Activated CD8-positive, alpha-beta T cell treated with anti-CD3 and anti-CD28 coated beads, Interleukin-2, amount 10 ng/mL, durations not matched to agents 7 days and 5 days (primary cell): ENCODE results near the gene SPPL2C. TPM values are rescaled to one million over a fixed set of nuclear protein-coding genes. Genes with fewer than 3 reads are reported as not detected.

Source experiments
- ATAC-seq: fragments of 150-1000 bp; cut with Tn5 transposase; one replicate; pipeline ENCODE4 v1.10.0; 2021; ENCODE audit warnings: moderate library complexity
- CTCF ChIA-PET: fragments of 350-600 bp; sonication (Branson Sonifier 250); formaldehyde crosslinking; loops from one replicate; lab custom pipeline; 2021; ENCODE audit warnings: antibody characterized with exemption; lab: Charles Lee
- POLR2A ChIA-PET: fragments of 350-600 bp; sonication (Branson Sonifier 250); formaldehyde crosslinking; loops from one replicate; lab custom pipeline; 2021; ENCODE audit warnings: antibody characterized with exemption; lab: Charles Lee
- DNase-seq: peaks from one replicate; pipeline ENCODE4 v3.0.0-alpha.2; 2020
- H3K27ac Mint-ChIP-seq: one replicate; pipeline ENCODE4 v1.8.0; 2021; ENCODE audit warnings: mild to moderate bottlenecking, mixed read lengths
- H3K27me3 Mint-ChIP-seq: one replicate; pipeline ENCODE4 v1.8.0; 2021; ENCODE audit warnings: low read depth, mixed read lengths
- H3K36me3 Mint-ChIP-seq: one replicate; pipeline ENCODE4 v1.8.0; 2021; ENCODE audit warnings: low read depth, mixed read lengths
- H3K4me1 Mint-ChIP-seq: one replicate; pipeline ENCODE4 v1.8.0; 2021; ENCODE audit warnings: low read depth, mixed read lengths
- H3K4me3 Mint-ChIP-seq: one replicate; pipeline ENCODE4 v1.8.0; 2021; ENCODE audit warnings: mild to moderate bottlenecking, mixed read lengths
- H3K9me3 Mint-ChIP-seq: one replicate; pipeline ENCODE4 v1.8.0; 2022; ENCODE audit warnings: mixed read lengths; ENCODE audit not compliant: insufficient read depth
- total RNA-seq, 2 experiments: library from RNA; stranded (reverse); gene quantifications; one replicate each; pipeline ENCODE4 v1.2.3, GENCODE V29; 2021

SPPL2C gene
- total RNA-seq, 2 experiments from 2014 or later, result not detected

GRCh38 chr17:45894022-45894784 is 49.5 kb downstream of the SPPL2C start, which contains the start of gene MAPT:
TSS of gene MAPT (plus strand) at chr17:45894554. CDS start at chr17:45962338, 67,784 bp downstream.
- ChIA-PET POLR2A (no interaction called here), CTCF (interaction anchor here (0.7 to 2.6 kb wide), 6 partner anchors 12 to 93 kb away, joined by 3 to 7 read pairs (median 4); no protein-coding TSS in a partner anchor)
- H3K27me3 Mint-ChIP-seq, result peaks cover 64% of the 10 kb centered on the region
- H3K4me3 Mint-ChIP-seq, result peak within 1 kb of the TSS; percentile 75
- H3K27ac Mint-ChIP-seq, result no peak within 1 kb of the TSS
- peaks cover 17% of the 10 kb centered on the region for H3K4me1 Mint-ChIP-seq
- no peaks in the 10 kb centered on the region for H3K36me3 Mint-ChIP-seq
- DNase-seq (peak; percentile 78), ATAC-seq (peak; percentile 90)
- H3K9me3 Mint-ChIP-seq, result no peaks in the 10 kb centered on the region

GRCh38 chr17:45895304-45895968 is 50.8 kb downstream of the SPPL2C start:
- Mint-ChIP-seq H3K27ac (no peak overlapping the region), H3K36me3 (no peaks in the 10 kb centered on the region), H3K9me3 (no peaks in the 10 kb centered on the region), H3K4me3 (peak overlapping the region; percentile 68), H3K4me1 (peaks cover 17% of the 10 kb centered on the region), H3K27me3 (peaks cover 65% of the 10 kb centered on the region)
- ChIA-PET POLR2A (no interaction called here), CTCF (interaction anchor here (1.7 kb wide), 1 partner anchor 43 kb away, joined by 4 read pairs; no protein-coding TSS in a partner anchor)
- DNase-seq (no peak), ATAC-seq (no peak)

- DNase-seq (no peak), ATAC-seq (no peak)
- H3K27ac Mint-ChIP-seq, result no peak overlapping the region
- H3K9me3 Mint-ChIP-seq, result no peaks in the 10 kb centered on the region
- ChIA-PET POLR2A (no interaction called here), CTCF (no interaction called here)
- H3K27me3 Mint-ChIP-seq, result peaks cover 65% of the 10 kb centered on the region
- H3K36me3 Mint-ChIP-seq, result no peaks in the 10 kb centered on the region
- H3K4me1 Mint-ChIP-seq, result peaks cover 17% of the 10 kb centered on the region
- peak overlapping the region; percentile 49 for H3K4me3 Mint-ChIP-seq
Measured at GRCh38 chr17:45895969-45896785, 51.5 kb downstream of the SPPL2C start.

Other genes with a start within 250 kb of the SPPL2C start
- not detected for gene CRHR1, start 60.6 kb upstream of the SPPL2C start, total RNA-seq
- under 1 TPM in 1 of 2 experiments, not detected in 1; 0.11 TPM for gene MAPT, start 49.7 kb downstream of the SPPL2C start, total RNA-seq
- gene STH, start 154.4 kb downstream of the SPPL2C start, total RNA-seq, result not detected